ENCODE measurements around the gene ZACN.

The ZACN gene

GRCh38 chr17:76107509-76107908 lies 28.5 kb downstream of the ZACN start:
- peak; percentile 17 for TF ChIP-seq CTCF (IDR thresholded peaks at IDR 0.05; ENCODE audit: low read length, missing control alignments)
- DNase-seq (ENCODE audit: low read depth) = peak; percentile 27
- no peak overlapping the region for H3K4me3 ChIP-seq (replicated peaks; ENCODE audit: low read depth, low read length)

- no peak for DNase-seq (ENCODE audit: low read depth)
- TF ChIP-seq CTCF (IDR thresholded peaks at IDR 0.05; ENCODE audit: low read length, missing control alignments) = no peak
Measured at GRCh38 chr17:76111956-76112355, 33.0 kb downstream of the ZACN start.

GRCh38 chr17:76115138-76115754 lies 36.3 kb downstream of the ZACN start:
- H3K4me3 ChIP-seq (replicated peaks; ENCODE audit: low read depth, low read length) = no peak overlapping the region
- no peak for DNase-seq (ENCODE audit: low read depth)
- no peak for TF ChIP-seq CTCF (IDR thresholded peaks at IDR 0.05; ENCODE audit: low read length, missing control alignments)

More at GRCh38 chr17:76111956-76112355, 33.0 kb downstream of the ZACN start:
- H3K4me3 ChIP-seq (replicated peaks; ENCODE audit: low read depth, low read length) = no peak overlapping the region

GRCh38 chr17:76119409-76120371 lies 40.7 kb downstream of the ZACN start:
- no peak for TF ChIP-seq CTCF (IDR thresholded peaks at IDR 0.05; ENCODE audit: low read length, missing control alignments)
- DNase-seq (ENCODE audit: low read depth) = no peak
- H3K4me3 ChIP-seq (replicated peaks; ENCODE audit: low read depth, low read length) = no peak overlapping the region

- H3K4me3 ChIP-seq (replicated peaks; ENCODE audit: low read depth, low read length) = no peak overlapping the region
- no peak for DNase-seq (ENCODE audit: low read depth)
- no peak for TF ChIP-seq CTCF (IDR thresholded peaks at IDR 0.05; ENCODE audit: low read length, missing control alignments)
Measured at GRCh38 chr17:76120658-76121008, 41.7 kb downstream of the ZACN start.

GRCh38 chr17:76121932-76122430 lies 43.0 kb downstream of the ZACN start:
- no peak overlapping the region for H3K4me3 ChIP-seq (replicated peaks; ENCODE audit: low read depth, low read length)
- DNase-seq (ENCODE audit: low read depth) = no peak
- no peak for TF ChIP-seq CTCF (IDR thresholded peaks at IDR 0.05; ENCODE audit: low read length, missing control alignments)
